SH-SY5Y (cell line): ENCODE results near the gene CAMTA1.

Experiments
- GATA2 ChIP-seq: IDR thresholded peaks from 2 replicates; pipeline ENCODE4 v1.6.1; 2011; ENCODE audit warnings: mild to moderate bottlenecking, low read depth, low read length
- GATA3 ChIP-seq: IDR thresholded peaks from 2 replicates; pipeline ENCODE4 v1.6.1; 2011; ENCODE audit warnings: low read depth, mild to moderate bottlenecking, low read length, moderate library complexity

DNA sequence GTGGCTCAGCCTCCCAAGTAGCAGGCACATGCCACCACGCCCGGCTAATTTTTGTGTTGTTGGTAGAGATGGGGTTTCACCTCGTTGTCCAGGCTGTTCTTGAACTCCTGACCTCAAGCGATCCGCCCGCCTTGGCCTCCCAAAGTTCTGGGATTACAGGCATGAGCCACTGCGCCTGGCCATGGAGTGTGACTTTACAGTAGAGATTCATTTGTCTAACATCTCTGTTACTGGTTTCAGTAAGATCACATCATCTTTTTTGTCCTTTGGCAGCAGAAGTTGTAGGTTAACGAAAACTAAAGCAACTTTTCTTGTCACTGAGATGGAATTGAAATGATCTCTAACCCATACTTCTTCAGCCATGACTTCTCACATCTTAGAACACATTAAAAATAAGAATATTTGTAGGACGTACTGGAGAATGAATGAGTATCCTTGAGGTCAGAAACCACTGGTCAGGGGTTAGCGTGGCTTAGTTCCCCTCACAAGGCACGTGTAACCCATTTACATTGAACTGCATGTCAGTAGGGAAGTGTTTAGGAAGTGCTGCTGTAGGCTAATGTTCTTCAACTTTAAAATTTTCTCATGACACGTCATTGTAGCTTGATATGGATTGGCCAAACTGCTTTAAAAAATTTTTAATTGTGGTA, 75.9 kb downstream of the CAMTA1 start:
- TF ChIP-seq GATA2 = no peak
- TF ChIP-seq GATA3 = no peak
